Measurements from ENCODE around the gene PACSIN1. TPM values are rescaled to one million over a fixed set of nuclear protein-coding genes. Genes with fewer than 3 reads are reported as not detected.

The PACSIN1 gene
- total RNA-seq, result under 1 TPM in 5 of 6 experiments, not detected in 1; 0.05 to 0.37 (median 0.22) TPM
- long read RNA-seq, result 0 reads

GRCh38 chr6:34465531-34466241 is at the start of gene PACSIN1:
TSS of gene PACSIN1 (plus strand) at chr6:34466076. CDS start at chr6:34526306, 60,230 bp downstream.
- H3K27me3 ChIP-seq, result peaks cover 0 to 7% of the 10 kb centered on the region in 2 donors
- ATAC-seq (no peak), DNase-seq (no peak)
- no peak for TF ChIP-seq POLR2A (IDR thresholded peaks at IDR 0.05)
- TF ChIP-seq CTCF (IDR thresholded peaks at IDR 0.05), result no peak
- H3K4me3 ChIP-seq, result peak within 1 kb of the TSS in 1 of 3 donors; percentile 14
- H3K36me3 ChIP-seq, result no peaks in the 10 kb centered on the region
- H3K9me3 ChIP-seq, result no peaks in the 10 kb centered on the region
- no CpG with 5 or more reads among the region's 67 CpGs for WGBS (ENCODE audit: insufficient coverage, low coverage, low lambda C conversion rate, missing lambda C conversion rate)
- intact Hi-C loops (cut with DNase I), result loop anchor here in 1 of 2 donors (10.0 kb wide), 2 partner anchors 59 to 149 kb away; no protein-coding TSS in a partner anchor
- H3K27ac ChIP-seq, result no peak within 1 kb of the TSS
- peaks cover 0 to 5% (median 0%) of the 10 kb centered on the region in 4 donors for H3K4me1 ChIP-seq

DNA sequence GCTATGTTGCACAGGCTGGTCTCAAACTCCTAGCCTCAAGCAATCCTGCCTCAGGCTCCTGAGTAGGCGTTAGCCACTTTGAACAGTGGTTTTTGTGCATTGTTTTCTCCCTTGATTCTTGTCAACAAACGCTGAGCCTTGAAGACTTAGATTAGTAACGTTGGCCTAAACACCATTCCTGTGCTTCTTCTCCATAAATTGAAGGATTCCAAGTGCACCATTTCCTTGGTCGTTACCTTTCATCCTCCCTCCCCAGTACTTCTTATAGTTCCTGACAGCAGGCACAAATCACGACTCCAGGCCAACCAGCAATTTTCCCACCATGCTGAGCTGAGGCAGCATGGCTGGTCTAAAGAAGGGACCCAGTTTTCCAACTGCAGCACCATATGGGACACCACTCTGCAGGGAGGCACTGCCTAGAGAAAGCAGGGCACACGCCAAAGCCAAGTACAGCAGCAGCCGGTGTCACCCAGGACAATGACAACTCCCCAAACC is 49.0 kb upstream of the PACSIN1 start:
- TF ChIP-seq CTCF (IDR thresholded peaks at IDR 0.05), result no peak
- intact Hi-C loops (cut with DNase I), result loop anchor here (5.0 to 10.0 kb wide), 3 partner anchors 170 to 222 kb away; partner anchors contain the start of gene SMIM29 (in 2 of the 2)
- DNase-seq (no peak), ATAC-seq (no peak)
- Histone ChIP-seq H3K27me3 (no peaks in the 10 kb centered on the region), H3K4me3 (no peak overlapping the region), H3K36me3 (peaks cover 12 to 50% (median 41%) of the 10 kb centered on the region in 4 donors), H3K4me1 (peaks cover 0 to 29% (median 11%) of the 10 kb centered on the region in 4 donors), H3K9me3 (no peaks in the 10 kb centered on the region), H3K27ac (no peak overlapping the region)
- 78% methylated on average over 4 of the region's 7 CpGs for WGBS (ENCODE audit: insufficient coverage, low coverage, low lambda C conversion rate, missing lambda C conversion rate)

DNA sequence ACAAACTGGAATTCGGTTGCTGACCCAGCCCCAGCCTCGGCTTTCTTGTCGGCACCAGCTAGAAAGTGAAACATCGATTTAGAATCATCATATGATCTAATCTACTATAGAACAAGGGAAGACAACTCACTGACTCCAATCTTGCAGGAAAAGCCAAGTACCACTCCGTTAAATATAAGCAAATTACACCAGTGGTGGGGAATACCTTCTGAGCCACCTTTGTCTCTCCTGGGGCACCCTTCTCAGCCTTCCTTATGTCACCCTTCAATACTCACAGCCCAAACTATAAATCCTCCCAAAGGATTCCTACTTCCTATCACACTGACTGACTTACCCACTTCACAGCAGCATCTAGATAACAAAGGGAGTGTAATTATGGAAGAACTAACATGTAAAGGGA is 47.5 kb upstream of the PACSIN1 start:
- H3K4me1 ChIP-seq, result peaks cover 0 to 29% (median 11%) of the 10 kb centered on the region in 4 donors
- TF ChIP-seq POLR2A (IDR thresholded peaks at IDR 0.05), result no peak
- no peak for TF ChIP-seq CTCF (IDR thresholded peaks at IDR 0.05)
- no peak overlapping the region for H3K4me3 ChIP-seq
- ATAC-seq (no peak), DNase-seq (no peak)
- no peak overlapping the region for H3K27ac ChIP-seq
- H3K9me3 ChIP-seq, result no peaks in the 10 kb centered on the region
- no peaks in the 10 kb centered on the region for H3K27me3 ChIP-seq
- intact Hi-C loops (cut with DNase I), result loop anchor here (5.0 to 10.0 kb wide), 3 partner anchors 171 to 224 kb away; partner anchors contain the start of gene SMIM29 (in 2 of the 2)
- 78% methylated on average over 5 of the region's 5 CpGs for WGBS (ENCODE audit: insufficient coverage, low coverage, low lambda C conversion rate, missing lambda C conversion rate)
- H3K36me3 ChIP-seq, result peaks cover 20 to 64% (median 53%) of the 10 kb centered on the region in 4 donors

DNA sequence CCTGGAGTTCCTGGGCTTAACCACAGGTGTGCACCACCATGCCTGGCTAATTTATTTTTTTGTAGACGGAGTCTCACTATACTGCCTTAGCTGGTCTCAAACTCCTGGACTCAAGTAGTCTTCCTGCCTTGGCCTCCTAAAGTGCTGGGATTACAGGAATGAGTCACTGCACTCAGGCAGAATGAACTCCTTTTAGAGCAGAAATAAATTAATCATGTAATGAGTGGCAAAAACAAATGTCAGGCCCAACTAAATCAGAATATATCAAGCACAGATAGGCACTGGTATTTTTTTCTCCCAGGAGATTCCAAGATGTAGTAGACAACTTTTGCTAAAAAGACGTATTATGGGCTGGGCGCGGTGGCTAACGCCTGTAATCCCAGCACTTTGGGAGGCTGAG is 42.6 kb upstream of the PACSIN1 start:
- DNase-seq (no peak), ATAC-seq (no peak)
- intact Hi-C loops (cut with DNase I), result no loop called here
- Histone ChIP-seq H3K27me3 (no peaks in the 10 kb centered on the region), H3K9me3 (no peaks in the 10 kb centered on the region), H3K27ac (no peak overlapping the region), H3K4me3 (no peak overlapping the region), H3K4me1 (peaks cover 0 to 15% (median 4%) of the 10 kb centered on the region in 4 donors), H3K36me3 (peaks cover 13 to 64% (median 51%) of the 10 kb centered on the region in 4 donors)
- WGBS (ENCODE audit: insufficient coverage, low coverage, low lambda C conversion rate, missing lambda C conversion rate), result 100% methylated on average over 2 of the region's 5 CpGs
- no peak for TF ChIP-seq CTCF (IDR thresholded peaks at IDR 0.05)
- TF ChIP-seq POLR2A (IDR thresholded peaks at IDR 0.05), result no peak
